ENCODE results near the gene ORC4.
A peak's percentile ranks its signal among the peaks of the same experiment; 100 is the strongest.

Gene ORC4

GRCh38 chr2:148020111-148021058 is at the start of gene ORC4:
ORC4 (minus strand) TSS chr2:148020737; CDS start chr2:147975958, 44,779 bp downstream.
- DNase-seq, result peak; percentile 99

GRCh38 chr2:148067801-148068200 is 47.3 kb upstream of the ORC4 start:
- no peak for DNase-seq

- no peak for DNase-seq
Measured at GRCh38 chr2:148065936-148066335, 45.4 kb upstream of the ORC4 start.

- no peak for DNase-seq
Measured at GRCh38 chr2:148063633-148064032, 43.1 kb upstream of the ORC4 start.

DNA sequence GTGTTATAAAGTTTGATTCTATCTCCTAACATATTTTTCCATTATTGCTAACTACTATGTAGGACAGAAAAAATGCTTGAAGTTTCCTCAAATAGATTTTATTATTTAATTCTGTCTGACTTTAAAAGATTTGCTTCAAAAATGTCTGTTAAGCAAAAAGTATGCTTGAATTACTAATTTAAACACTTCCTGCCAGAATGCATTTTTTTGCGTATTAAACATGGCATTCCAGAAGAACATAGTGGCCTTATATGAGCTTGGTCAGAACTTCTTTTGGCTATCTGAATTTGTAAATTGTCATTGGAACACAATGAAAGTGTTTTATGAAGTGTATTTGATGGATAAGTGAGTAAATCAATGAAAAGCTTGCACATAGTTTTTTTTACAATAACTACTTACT is 38.1 kb upstream of the ORC4 start:
- no peak for DNase-seq

GRCh38 chr2:148052687-148053086 is 32.1 kb upstream of the ORC4 start:
- no peak for DNase-seq

GRCh38 chr2:148049284-148049683 is 28.7 kb upstream of the ORC4 start:
- DNase-seq, result no peak

- DNase-seq, result no peak
Measured at GRCh38 chr2:148048475-148049221, 28.1 kb upstream of the ORC4 start.

DNA sequence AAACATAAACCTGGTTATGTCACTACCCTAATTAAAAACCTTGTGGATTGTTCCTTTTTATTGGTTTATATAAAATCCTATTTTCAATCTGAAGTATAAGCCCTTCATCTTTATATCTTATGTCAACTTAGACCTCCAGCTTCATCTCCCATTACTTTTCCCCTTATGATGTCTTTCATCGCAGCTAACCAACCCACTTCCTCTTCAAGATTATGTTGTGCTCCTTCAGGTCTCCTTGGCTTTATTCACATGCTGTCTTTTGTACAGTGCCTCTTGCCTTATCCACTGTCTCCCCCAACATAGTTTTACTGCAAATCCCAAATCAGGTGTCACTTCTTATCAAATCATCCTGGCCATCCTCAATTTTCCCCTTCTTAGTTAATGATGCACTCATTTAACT is 26.3 kb upstream of the ORC4 start:
- DNase-seq, result no peak

GRCh38 chr2:148044322-148044721 is 23.8 kb upstream of the ORC4 start:
- no peak for DNase-seq

- DNase-seq, result no peak
Measured at GRCh38 chr2:148042219-148042618, 21.7 kb upstream of the ORC4 start.

- DNase-seq, result no peak
Measured at GRCh38 chr2:148039783-148040182, 19.2 kb upstream of the ORC4 start.

- no peak for DNase-seq
Measured at GRCh38 chr2:148032215-148032614, 11.7 kb upstream of the ORC4 start.

DNA sequence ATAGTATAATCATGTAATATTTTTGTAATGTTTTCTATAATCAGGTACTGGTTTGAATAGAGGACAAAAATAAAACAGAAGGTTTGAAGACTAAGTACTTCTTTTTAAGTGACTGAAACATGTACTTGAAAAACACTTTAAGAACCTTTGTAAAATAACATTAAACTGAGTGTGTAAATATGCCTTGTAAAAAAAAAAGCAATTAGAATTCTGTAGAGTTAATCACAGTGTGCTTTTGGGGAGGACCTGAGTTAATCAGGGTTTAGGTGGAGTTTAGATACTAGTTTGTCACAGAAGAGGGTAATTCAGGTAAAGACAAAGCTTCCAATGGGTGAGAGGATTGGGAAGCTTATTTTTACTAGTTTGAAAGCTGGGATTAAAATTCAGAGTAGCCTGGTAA is 10.6 kb upstream of the ORC4 start:
- DNase-seq, result no peak

DNA sequence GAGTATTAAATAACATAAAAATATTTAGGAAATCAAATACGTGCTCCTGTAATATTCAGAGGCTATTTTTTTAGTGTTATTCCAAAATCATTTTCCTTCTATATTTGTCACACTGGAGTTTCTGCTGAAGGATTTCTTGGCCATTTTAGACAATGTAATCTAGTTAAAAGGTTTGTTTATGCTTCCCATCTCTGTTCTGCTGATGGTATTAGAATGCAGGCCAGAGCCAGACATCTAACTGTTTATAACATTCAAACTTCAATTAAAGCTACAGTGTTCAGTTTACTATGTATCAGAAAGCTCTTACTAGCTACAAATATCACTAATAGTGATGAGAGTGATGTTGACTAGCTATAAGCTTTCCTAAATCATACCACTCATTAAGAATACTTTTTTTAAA is 8.2 kb upstream of the ORC4 start:
- DNase-seq, result no peak

GRCh38 chr2:148027822-148028221 is 7.3 kb upstream of the ORC4 start:
- no peak for DNase-seq

DNA sequence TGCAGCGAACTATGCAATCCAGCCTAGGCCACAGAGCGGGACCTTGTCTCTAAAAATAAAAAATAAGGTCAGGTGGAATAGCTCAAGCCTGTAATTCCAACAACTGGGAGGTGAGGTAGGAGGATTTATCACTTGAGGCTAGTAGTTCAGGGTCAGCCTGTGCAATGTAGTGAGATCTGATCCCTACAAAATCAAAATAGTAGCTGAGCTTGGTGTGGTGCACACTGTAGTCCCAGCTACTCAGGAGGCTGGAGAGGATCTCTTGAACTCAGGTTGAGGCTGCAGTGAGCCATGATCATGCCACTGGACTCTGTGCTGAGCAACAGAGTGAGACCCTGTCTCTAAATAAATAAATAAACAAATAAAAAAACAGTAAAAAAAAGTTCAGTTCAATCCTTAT is 6.0 kb upstream of the ORC4 start:
- no peak for DNase-seq

GRCh38 chr2:148023861-148024260 is 3.3 kb upstream of the ORC4 start:
- DNase-seq, result no peak

- no peak for DNase-seq
Measured at GRCh38 chr2:148022882-148023281, 2.3 kb upstream of the ORC4 start.

- DNase-seq, result no peak
Measured at GRCh38 chr2:148022351-148022750, 1.8 kb upstream of the ORC4 start.

DNA sequence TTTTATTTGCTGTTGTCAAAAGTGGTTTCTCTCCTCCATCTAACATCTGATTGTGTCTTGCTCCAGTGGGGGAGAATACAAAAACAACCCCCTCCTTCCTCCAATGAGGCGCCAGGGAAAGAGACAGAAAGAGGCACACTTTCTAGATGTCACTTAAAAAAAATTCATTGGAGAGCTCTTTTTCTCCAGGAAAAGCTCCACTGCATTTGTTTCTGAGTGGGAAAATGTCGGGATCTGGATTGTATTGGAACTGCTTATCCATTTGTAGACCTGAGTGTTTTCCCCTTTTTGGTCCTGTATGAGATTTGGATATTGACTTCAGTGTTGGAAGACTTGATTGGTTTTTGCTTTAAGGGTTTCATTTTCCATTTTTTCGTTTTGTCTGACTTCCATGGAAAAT is 1.3 kb upstream of the ORC4 start:
- DNase-seq, result no peak

DNA sequence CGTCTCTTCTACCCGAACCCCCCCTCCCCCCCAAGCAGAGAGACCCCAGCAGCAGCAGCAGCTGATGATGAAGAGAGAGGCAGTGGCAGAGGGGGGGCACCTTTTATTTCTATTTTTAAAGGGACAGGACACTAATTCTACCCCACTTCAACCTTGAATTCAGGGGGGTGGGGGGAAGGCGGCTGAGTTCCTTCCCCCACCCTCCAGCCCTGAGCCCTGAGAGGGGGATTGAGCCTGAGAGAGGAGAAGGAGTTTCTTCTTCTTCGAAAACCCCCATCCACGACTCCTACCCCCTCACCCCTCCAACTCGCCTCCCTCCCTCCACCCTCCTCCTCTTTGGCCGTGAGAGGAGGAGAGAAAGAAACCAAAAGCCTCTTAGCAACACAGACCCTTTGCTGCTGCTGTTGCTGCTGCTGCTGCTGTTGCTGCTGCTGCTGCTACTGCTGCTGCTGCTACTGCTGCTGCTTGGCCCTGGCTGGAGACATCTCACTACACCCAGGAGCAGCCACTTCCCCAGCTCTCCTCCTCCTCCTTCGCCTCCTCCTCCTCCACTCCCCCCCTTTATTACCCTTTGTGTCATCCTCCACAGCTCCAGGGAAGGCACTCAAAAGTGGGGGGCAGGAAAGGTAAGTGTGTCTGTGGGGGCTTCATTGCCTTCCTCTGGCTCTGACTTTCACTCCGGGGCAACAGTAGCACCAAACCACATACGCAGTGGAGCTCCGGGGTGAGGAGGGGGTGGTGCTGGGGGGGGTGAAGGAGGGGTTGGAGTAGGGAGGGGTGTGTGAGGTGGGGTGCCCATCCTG is 723 bp upstream of the ORC4 start, which contains the start of gene MBD5:
Gene MBD5 (plus strand): TSS at position 33 of the 803 bp plus-strand sequence.
- no peak for DNase-seq

DNA sequence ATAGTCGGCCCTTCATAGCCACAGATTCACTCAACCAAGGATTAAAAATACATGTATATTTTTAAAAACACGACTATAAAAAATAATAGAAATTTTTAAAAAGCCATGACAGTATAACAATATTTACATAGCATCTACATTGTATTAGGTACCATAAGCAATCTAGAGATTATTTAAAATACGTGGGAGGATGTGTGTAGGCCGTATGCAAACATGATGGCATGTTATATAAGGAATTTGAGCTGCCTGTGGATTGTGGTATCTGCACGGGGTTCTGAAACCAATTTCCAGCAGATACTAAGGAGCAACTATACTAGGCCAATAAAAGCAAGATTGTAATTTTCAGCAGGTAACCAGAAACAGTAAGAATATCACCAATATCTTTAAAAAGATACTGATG is 5.9 kb downstream of the ORC4 start:
- DNase-seq, result no peak

Data from NCI-H774 (cell line).